GM21723 (cell line): ENCODE measurements around the gene CNOT10.
"Not testable (repeated sequence)": the region's sequence is repeated elsewhere in the genome, so short reads cannot be mapped to it uniquely, and the experiment has no call there.

Experiments used
- ATAC-seq: cut with Tn5 transposase; IDR thresholded peaks from one replicate; pipeline ENCODE4 v1.9.1; 2021; ENCODE audit warnings: mild to moderate bottlenecking, moderate library complexity; ENCODE audit not compliant: unreplicated experiment

The CNOT10 gene

GRCh38 chr3:32685543-32686185, 676 bp downstream of the CNOT10 start:
- peak; percentile 5 for ATAC-seq

DNA sequence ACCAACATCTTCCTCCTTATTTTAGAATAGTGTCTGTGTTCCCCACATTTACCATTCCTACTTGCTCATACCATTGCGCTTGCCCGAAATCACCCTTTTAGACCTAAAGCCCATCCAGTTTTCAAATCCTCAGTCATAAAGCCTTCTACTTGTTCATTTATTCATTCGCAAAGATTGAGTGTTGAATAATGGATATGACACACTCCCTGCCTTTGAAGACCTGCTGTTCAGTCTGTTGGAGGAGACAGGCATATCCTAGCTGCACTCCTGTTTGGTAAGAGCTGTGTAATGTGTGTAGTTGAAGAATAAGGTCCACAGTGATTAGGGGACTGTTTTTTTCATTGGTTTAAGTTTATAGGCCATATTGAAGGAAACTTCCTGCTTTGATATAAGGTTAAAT, 1.7 kb downstream of the CNOT10 start:
- ATAC-seq = no peak

DNA sequence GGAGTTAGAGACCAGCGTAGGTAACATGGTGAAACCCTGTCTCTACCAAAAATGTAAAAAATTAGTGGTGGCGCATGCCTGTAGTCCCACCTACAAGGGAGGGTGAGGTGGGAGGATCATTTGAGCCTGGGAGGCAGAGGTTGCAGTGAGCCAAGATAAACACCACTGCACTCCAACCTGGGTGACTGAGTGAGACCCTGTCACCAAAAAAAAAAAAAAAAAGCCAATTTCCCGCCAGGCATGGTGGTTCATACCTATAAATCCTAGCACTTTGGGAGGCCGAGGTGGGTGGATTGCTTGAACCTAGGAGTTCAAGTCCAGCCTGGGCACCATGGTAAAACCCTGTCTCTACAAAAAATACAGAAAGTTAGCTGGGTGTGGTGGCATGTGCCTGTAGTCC, 6.9 kb downstream of the CNOT10 start:
- no peak for ATAC-seq

- ATAC-seq = no peak
Measured at GRCh38 chr3:32696523-32696922, 11.5 kb downstream of the CNOT10 start.

DNA sequence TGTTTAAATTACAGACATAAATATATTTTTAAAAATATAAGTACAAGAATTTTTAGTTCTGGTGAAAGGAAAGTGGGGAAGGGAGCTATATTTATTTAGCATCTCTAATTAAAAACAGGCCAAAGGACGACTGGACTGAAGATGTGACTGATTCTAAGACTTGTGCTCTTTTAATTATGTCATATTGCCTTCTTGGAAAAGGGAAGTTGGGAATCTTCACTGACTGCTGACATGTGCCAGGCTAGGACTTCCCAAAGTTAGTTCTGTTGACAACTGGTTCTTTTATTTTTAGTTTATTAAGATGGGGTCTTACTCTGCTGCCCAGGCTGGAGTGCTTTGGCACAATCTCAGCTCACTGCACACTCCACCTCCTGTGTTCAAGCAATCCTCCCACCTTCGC, 13.5 kb downstream of the CNOT10 start:
- no peak for ATAC-seq

DNA sequence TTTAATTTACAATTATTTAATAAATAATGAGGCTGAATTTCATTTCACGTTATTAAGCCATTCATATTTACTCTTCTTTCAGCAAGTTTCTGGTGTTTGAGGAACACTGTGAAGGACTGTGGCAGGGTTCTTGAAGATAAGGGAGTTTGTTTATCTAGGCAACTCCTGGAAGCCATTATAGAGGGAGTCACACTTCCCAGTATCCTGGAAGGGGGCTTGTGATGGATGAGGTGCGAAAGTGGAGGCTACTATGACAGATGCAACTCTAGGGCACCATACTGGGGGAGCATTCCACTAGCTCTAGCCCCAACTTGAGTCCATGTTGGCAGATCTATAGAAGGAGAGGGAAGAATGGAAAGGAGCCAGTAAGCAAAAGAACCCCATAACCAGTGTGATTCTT, 14.4 kb downstream of the CNOT10 start:
- ATAC-seq = no peak

- ATAC-seq = no peak
Measured at GRCh38 chr3:32700244-32700643, 15.3 kb downstream of the CNOT10 start.

- peak; percentile 51 for ATAC-seq
Measured at GRCh38 chr3:32703491-32703972, 18.5 kb downstream of the CNOT10 start.

DNA sequence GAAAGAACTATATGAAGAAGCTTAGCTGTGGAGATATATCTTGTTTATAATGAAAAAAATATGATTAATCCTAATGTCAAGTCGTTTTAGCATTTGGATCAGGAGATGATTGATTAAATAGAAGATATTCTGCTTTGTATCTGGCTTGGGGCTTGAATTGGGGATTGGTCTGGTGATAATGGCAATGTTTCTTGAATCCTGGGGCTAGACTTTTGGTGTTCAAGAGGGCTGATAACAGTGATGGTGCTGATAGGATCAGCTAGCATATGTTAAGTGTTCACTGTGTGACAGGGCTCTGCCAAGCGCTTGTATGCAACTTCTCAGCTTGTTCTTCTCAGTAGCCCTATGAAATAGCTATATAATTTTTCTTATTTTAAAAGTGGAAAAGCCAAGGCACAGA, 20.2 kb downstream of the CNOT10 start:
- no peak for ATAC-seq

DNA sequence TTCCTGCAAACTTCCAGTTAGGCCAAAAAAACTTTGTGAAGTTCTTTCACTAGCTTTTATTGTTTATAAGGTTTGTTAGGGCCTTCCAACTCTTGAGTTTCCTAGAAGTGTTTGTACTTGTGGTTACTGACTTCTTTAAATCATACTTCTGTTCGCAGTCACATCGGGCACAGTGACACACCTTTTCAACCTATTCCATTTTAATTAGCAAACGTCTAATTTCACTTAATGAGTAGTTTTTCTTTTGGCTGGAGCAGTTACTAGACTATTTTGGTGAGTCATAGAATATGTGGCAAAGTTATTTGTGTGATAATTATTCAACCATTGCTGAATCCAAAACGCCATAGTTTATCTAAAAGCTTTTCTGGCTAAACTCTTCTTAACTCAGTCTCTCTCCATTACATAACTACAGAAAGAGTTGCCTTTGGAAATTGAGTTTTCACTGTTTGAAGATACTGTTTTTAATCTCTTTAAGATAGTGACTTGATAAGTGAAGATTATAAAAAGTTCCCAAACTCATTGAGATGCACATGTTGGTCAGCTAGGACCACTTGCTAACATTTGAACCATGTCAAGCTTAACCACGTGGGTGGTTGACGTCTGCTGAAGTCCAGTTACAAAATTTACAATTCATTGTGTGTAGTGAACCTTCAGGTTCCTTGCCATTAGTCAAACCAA, 21.5 kb downstream of the CNOT10 start:
- no peak for ATAC-seq

DNA sequence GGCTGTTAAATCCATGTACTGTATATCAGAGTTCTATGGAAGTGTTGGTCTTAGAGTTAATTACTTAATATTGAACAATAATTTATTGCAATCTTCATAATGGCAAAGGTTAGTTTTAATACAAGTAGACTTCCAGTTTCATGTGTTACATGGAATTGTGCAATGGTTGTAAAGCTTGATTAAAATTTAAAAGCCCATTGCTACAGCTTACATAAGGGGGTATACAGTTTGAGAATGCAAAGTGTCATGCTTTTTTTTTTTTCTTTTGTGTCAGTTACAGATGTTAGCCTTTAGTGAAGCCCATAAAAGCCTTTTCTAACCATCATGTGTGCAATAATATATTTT, 22.0 kb downstream of the CNOT10 start:
- no peak for ATAC-seq

DNA sequence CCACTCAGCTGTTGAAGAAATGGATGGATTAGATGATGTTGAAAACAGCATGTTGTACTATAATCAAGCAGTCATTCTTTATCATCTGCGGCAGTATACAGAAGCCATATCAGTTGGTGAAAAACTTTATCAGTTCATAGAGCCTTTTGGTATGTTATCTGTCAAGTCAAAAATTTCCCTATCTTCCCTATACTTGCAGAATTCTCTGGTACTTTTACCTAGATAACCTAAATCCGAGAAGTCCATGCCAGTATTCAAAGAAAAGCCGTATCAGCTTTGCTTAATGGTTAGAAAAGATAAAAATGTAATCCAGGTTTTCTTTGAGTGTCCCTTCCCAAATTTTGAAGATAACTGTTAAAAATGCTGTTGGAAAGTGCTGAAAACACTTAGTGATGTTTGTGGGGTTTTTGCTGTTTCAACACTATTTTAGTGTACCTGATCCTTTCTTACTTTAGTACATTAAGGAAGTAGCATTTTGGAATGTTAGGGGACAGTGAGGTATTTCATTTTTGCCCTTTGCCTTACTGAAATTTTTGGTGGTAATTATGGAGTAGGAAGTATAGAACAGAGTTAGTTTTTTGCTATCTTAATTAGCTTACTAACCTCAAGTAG, 23.8 kb downstream of the CNOT10 start:
- ATAC-seq = no peak

DNA sequence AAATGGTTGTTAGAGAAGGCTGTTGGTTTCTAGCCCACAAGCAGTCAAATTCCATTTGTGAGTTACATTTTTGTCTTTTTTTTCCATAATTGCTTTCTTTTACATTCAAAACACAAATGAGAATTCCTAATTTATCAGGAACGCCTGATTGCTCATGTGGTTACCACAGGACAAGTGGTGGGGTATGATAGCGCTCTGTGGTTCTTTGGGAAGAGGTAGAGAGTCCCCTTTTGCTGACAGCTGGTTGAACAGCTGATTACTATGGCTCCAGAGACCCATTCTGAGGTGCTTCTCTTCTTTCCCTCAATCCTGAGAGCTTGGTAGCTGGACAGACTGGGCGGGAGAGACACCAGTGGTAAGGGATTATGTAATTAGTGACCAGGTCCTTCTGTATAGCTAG, 24.4 kb downstream of the CNOT10 start:
- ATAC-seq = no peak

DNA sequence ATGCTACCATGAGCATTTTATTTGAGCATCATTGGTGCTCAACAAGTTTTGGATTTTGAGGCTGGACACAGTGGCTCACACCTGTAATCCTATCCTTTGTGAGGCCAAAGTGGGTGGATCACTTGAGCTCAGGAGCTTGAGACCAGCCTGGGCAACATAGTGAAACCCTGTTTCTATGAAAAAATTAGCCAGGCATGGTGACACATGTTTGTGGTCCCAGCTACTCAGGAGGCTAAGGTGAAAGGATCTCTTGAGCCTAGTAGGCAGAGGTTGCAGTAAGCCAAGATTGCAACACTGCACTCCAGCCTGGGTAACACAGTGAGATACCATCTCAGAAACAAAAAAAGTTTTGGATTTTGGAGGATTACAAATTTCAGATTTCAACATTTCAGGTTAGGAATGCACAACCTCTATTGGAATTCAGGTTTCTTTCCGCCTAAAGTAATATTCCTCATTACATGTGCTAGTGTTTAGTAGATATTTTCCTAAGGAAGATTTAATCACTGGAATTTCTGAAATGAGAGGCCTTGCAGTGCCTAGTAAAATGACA, 27.6 kb downstream of the CNOT10 start:
- ATAC-seq = no peak

GRCh38 chr3:32713181-32713580, 28.2 kb downstream of the CNOT10 start:
- ATAC-seq = no peak

- no peak for ATAC-seq
Measured at GRCh38 chr3:32719335-32719734, 34.3 kb downstream of the CNOT10 start.

- ATAC-seq = no peak
Measured at GRCh38 chr3:32719931-32720330, 34.9 kb downstream of the CNOT10 start.

DNA sequence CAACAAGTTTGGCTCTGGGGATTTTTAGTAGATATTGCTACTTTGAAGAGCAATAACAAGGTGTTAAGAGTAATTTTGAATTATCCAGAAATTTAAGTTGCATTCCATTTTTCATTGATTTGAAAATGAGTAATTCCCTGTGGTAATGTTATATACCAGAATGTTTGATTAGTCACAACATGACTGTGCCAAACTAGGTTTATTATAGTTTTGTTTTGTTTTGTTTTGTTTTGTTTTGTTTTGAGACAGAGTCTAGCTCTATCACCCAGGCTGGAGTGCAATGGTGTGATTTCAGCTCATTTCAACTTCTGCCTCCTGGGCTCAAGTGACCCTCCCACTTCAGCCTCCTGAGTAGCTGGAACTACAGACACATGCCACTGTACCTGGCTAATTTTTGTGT, 40.7 kb downstream of the CNOT10 start:
- ATAC-seq = no peak

GRCh38 chr3:32733631-32734229, 48.7 kb downstream of the CNOT10 start:
- ATAC-seq = peak; percentile 55

DNA sequence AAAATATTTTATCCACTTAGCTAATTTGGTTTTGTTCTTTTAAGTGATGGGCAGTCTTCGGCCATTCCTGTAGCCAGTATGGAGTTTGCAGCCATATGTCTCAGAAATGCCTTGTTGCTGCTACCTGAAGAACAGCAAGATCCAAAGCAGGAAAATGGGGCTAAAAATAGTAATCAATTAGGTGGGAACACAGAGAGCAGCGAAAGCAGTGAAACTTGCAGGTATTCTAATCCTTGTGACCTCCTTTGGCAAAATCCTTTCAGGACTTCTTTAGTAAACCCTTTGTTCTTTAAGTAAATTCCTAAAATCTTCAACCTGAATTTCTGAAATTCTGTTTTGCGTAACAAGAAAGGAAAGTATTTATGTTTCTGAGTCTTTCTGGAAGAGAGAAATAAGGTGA, 49.8 kb downstream of the CNOT10 start:
- no peak for ATAC-seq

- ATAC-seq = not testable (repeated sequence)
Measured at GRCh38 chr3:32743470-32743869, 58.5 kb downstream of the CNOT10 start.

- ATAC-seq = no peak
Measured at GRCh38 chr3:32743934-32744333, 58.9 kb downstream of the CNOT10 start.
